HFF-Myc (cell line): ENCODE measurements around the gene GSTCD.

Experiments used
- DNase-seq: peaks from one replicate; pipeline ENCODE4 v3.0.0-alpha.2; 2011; ENCODE audit warnings: low read depth; ENCODE audit errors: extremely low read depth
- H3K4me3 ChIP-seq: replicated peaks from 2 replicates; pipeline ENCODE4 v1.5.1; 2011; ENCODE audit warnings: low read depth, mild to moderate bottlenecking, control low read depth, low read length
- TF ChIP-seq, protein P1 (sequence below): IDR thresholded peaks from 2 replicates; pipeline ENCODE4 v1.5.1; 2012; ENCODE audit warnings: mild to moderate bottlenecking, low read depth, low read length, control low read depth; ENCODE audit errors: missing control alignments

Gene GSTCD

DNA sequence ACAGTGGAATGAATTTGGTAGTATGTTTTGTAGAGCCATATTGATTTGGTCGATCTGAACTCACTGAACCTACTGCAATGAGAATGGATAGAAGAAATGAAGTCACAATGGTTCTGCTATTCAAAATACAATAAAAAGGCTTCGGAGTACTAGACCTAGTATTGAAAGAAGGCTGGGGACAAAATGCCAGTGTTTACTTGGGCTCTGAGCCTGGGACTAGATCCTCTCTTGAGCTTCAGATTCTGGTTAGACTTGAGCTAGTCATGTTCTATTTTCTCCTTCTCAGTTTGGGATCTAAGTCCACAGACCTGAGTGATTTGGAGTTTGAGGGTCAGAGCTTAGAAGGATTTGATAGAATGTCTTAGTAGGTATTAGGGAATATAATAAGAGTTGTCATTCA is 10.0 kb upstream of the GSTCD start:
- DNase-seq: no peak
- TF ChIP-seq, protein P1, sequence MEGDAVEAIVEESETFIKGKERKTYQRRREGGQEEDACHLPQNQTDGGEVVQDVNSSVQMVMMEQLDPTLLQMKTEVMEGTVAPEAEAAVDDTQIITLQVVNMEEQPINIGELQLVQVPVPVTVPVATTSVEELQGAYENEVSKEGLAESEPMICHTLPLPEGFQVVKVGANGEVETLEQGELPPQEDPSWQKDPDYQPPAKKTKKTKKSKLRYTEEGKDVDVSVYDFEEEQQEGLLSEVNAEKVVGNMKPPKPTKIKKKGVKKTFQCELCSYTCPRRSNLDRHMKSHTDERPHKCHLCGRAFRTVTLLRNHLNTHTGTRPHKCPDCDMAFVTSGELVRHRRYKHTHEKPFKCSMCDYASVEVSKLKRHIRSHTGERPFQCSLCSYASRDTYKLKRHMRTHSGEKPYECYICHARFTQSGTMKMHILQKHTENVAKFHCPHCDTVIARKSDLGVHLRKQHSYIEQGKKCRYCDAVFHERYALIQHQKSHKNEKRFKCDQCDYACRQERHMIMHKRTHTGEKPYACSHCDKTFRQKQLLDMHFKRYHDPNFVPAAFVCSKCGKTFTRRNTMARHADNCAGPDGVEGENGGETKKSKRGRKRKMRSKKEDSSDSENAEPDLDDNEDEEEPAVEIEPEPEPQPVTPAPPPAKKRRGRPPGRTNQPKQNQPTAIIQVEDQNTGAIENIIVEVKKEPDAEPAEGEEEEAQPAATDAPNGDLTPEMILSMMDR: no peak
- H3K4me3 ChIP-seq: no peak overlapping the region

- no peak for DNase-seq
- peak overlapping the region; percentile 61 for H3K4me3 ChIP-seq
- TF ChIP-seq, protein P1: no peak
These were observed 803 bp upstream of the GSTCD start for GRCh38 chr4:105707782-105708180.

DNA sequence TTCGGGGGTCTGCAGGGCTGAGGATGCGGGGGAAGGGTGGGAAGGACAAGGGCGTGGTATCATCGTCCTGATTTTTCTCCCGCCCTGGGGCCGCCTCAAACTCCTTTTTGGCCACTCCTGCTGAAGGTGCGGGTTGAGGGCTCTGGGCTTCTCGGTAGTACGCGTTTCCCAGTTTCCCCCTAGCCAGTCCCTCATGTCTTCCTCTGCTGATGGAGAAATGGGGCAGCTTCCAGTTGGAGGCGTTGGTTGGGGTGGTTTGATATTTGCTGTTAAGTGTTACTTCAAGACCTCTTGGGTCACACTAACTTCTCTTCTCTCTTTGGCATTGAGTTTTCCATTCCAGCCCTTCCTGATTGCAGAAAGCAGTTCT is 482 bp downstream of the GSTCD start:
- no peak for DNase-seq
- TF ChIP-seq, protein P1: no peak
- peak overlapping the region; percentile 61 for H3K4me3 ChIP-seq

DNA sequence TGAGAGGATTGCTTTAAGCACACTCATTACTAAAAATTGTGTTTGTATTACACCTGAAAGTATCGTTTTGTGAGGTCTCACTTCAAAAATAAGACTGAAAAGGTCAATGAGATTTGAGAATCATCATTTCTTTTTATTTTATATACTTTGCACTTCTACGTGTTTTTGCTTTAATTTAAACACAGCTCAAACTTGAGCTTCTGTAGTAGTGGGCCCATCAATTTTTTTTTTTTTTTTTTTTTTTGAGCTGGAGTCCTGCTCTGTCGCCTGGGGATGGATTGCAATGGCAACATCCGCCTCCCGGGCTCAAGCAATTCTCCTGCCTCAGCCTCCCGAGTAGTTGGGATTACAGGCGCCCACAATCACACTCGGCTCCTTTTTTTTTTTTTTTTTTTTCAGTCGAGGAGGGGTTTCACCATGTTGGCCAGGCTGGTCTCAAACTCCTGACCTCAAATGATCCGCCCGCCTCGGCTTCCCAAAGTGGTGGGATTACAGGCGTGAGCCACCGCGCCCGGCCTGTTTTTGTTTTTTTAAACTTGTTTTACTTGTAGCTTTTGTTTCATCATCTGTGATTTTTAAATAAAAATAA is 1.5 kb downstream of the GSTCD start:
- no peak for DNase-seq
- peak overlapping the region; percentile 61 for H3K4me3 ChIP-seq
- TF ChIP-seq, protein P1: no peak

GRCh38 chr4:105710678-105711077 is 2.1 kb downstream of the GSTCD start:
- H3K4me3 ChIP-seq: peak overlapping the region; percentile 61; the same call in 1 of the 2 replicates
- TF ChIP-seq, protein P1: no peak
- no peak for DNase-seq

DNA sequence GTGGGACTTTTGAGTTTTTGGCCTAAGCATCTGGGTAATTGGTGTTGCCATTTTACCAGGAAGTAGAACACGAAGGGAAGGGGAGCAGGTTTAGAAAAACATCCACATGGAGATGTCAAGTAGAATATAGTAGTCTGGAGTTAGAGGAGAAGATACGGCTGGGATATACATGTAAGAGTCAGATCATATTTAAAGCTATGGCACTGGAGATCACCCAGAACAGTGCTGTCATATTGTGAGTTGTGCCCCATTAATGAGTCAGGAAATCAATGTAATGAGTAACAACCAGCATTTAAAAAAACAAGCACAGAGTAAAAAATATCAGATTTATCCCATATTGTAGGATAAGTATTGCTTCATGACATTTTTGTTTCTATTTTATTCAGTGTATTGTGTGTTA is 4.2 kb downstream of the GSTCD start:
- DNase-seq: no peak
- H3K4me3 ChIP-seq: no peak overlapping the region
- TF ChIP-seq, protein P1: no peak

DNA sequence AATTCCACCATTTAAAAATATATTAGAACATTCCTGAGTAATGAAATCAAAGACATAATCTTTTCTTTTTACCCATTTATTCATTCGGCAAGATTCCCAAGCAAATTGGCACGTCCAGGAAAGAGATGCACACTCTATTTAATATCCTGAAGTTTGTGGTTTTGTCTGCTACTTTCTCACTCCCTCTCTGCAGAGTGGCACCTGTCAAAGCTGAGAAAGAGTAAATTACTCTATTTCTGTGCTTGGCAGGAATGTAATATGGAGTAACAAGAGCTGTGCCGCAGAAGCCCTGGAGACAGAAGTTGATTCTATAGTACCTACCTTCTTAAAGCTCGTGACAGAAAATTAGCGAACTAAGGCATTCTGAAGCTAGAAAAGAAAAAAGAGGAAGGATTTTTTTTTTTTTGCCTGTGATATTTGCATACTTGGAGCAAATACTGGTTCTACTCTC is 5.5 kb downstream of the GSTCD start:
- H3K4me3 ChIP-seq: no peak overlapping the region
- no peak for DNase-seq
- TF ChIP-seq, protein P1: no peak
